KMS-11 (cell line): ENCODE results near the gene MYEOV.

Experiments
- H2AFZ ChIP-seq: fragments of 200-600 bp; sonication (generic); 2 replicates; pipeline ENCODE4 v1.6.1; 2016; ENCODE audit warnings: antibody characterized with exemption, mixed run types, low read depth
- H3K27ac ChIP-seq: fragments of 200-600 bp; sonication (generic); 2 replicates; pipeline ENCODE4 v1.6.1; 2016; ENCODE audit warnings: mild to moderate bottlenecking, mixed run types
- H3K27me3 ChIP-seq: fragments of 200-600 bp; sonication (generic); 2 replicates; pipeline ENCODE4 v1.6.1; 2017; ENCODE audit warnings: mild to moderate bottlenecking, low read depth, mixed run types, moderate library complexity; ENCODE audit not compliant: insufficient read depth
- H3K36me3 ChIP-seq: fragments of 200-600 bp; sonication (generic); 2 replicates; pipeline ENCODE4 v1.6.1; 2017; ENCODE audit warnings: mild to moderate bottlenecking, mixed run types; ENCODE audit not compliant: insufficient read depth
- H3K4me1 ChIP-seq: fragments of 200-600 bp; sonication (generic); 2 replicates; pipeline ENCODE4 v1.6.1; 2016; ENCODE audit warnings: mild to moderate bottlenecking, low read depth, mixed run types; ENCODE audit not compliant: poor library complexity, severe bottlenecking
- H3K4me2 ChIP-seq: fragments of 200-600 bp; sonication (generic); 2 replicates; pipeline ENCODE4 v1.7.0; 2016; ENCODE audit warnings: mild to moderate bottlenecking, mixed run types
- H3K4me3 ChIP-seq: fragments of 200-600 bp; sonication (generic); IDR thresholded peaks from 2 replicates; pipeline ENCODE4 v1.6.1; 2017; ENCODE audit warnings: low read depth, low read length, mixed read lengths; ENCODE audit not compliant: insufficient read depth
- H3K79me2 ChIP-seq: fragments of 200-600 bp; sonication (generic); 2 replicates; pipeline ENCODE4 v1.6.1; 2016; ENCODE audit warnings: low read depth, mixed run types; ENCODE audit not compliant: insufficient read depth
- H3K9ac ChIP-seq: fragments of 200-600 bp; sonication (generic); 2 replicates; pipeline ENCODE4 v1.6.1; 2016; ENCODE audit warnings: mild to moderate bottlenecking, mixed run types
- H4K20me1 ChIP-seq: fragments of 200-600 bp; sonication (generic); 2 replicates; pipeline ENCODE4 v1.6.1; 2016; ENCODE audit warnings: mild to moderate bottlenecking, mixed run types; ENCODE audit not compliant: insufficient read depth
- CTCF ChIP-seq: fragments of 200-600 bp; sonication (generic); conservative IDR thresholded peaks from 2 replicates; pipeline ENCODE4 v1.6.1; 2017; ENCODE audit warnings: low read depth, mild to moderate bottlenecking, antibody characterized with exemption, low read length, moderate library complexity, mixed read lengths

MYEOV gene

GRCh38 chr11:69263736-69264052 is 30.3 kb upstream of the MYEOV start:
- H3K79me2 ChIP-seq: no peaks in the 10 kb centered on the region
- no peaks in the 10 kb centered on the region for H4K20me1 ChIP-seq
- H3K36me3 ChIP-seq: no peaks in the 10 kb centered on the region
- H2AFZ ChIP-seq: no peak overlapping the region
- no peak for TF ChIP-seq CTCF
- no peak overlapping the region for H3K9ac ChIP-seq
- H3K4me3 ChIP-seq: no peak overlapping the region
- no peak overlapping the region for H3K4me2 ChIP-seq
- H3K27ac ChIP-seq: no peak overlapping the region
- H3K27me3 ChIP-seq: peaks cover 18% of the 10 kb centered on the region; the same call in 1 of the 2 replicates
- H3K4me1 ChIP-seq: no peaks in the 10 kb centered on the region

- H3K79me2 ChIP-seq: no peaks in the 10 kb centered on the region
- TF ChIP-seq CTCF: no peak
- no peak overlapping the region for H3K27ac ChIP-seq
- no peak overlapping the region for H2AFZ ChIP-seq
- no peak overlapping the region for H3K4me2 ChIP-seq
- H3K4me3 ChIP-seq: no peak overlapping the region
- H3K9ac ChIP-seq: no peak overlapping the region
- H4K20me1 ChIP-seq: no peaks in the 10 kb centered on the region
- peaks cover 18% of the 10 kb centered on the region; the same call in 1 of the 2 replicates for H3K27me3 ChIP-seq
- no peaks in the 10 kb centered on the region for H3K36me3 ChIP-seq
- no peaks in the 10 kb centered on the region for H3K4me1 ChIP-seq
These were observed 29.5 kb upstream of the MYEOV start for GRCh38 chr11:69264486-69264885.

- no peak overlapping the region for H2AFZ ChIP-seq
- H3K4me2 ChIP-seq: no peak overlapping the region
- TF ChIP-seq CTCF: no peak
- H3K27me3 ChIP-seq: peaks cover 18% of the 10 kb centered on the region; the same call in 1 of the 2 replicates
- no peak overlapping the region for H3K9ac ChIP-seq
- H3K79me2 ChIP-seq: no peaks in the 10 kb centered on the region
- no peaks in the 10 kb centered on the region for H3K36me3 ChIP-seq
- H4K20me1 ChIP-seq: no peaks in the 10 kb centered on the region
- no peak overlapping the region for H3K27ac ChIP-seq
- no peak overlapping the region for H3K4me3 ChIP-seq
- H3K4me1 ChIP-seq: no peaks in the 10 kb centered on the region
These were observed 28.7 kb upstream of the MYEOV start for GRCh38 chr11:69265210-69265609.

GRCh38 chr11:69265911-69266510 is 27.9 kb upstream of the MYEOV start:
- no peak for TF ChIP-seq CTCF

More at GRCh38 chr11:69265911-69266510, 27.9 kb upstream of the MYEOV start:
- H3K27me3 ChIP-seq: peaks cover 12% of the 10 kb centered on the region; the same call in 1 of the 2 replicates
- no peak overlapping the region for H3K9ac ChIP-seq
- no peaks in the 10 kb centered on the region for H3K4me1 ChIP-seq
- no peaks in the 10 kb centered on the region for H3K36me3 ChIP-seq
- H3K4me3 ChIP-seq: no peak overlapping the region
- no peaks in the 10 kb centered on the region for H3K79me2 ChIP-seq
- H4K20me1 ChIP-seq: no peaks in the 10 kb centered on the region
- H3K4me2 ChIP-seq: no peak overlapping the region
- no peak overlapping the region for H2AFZ ChIP-seq
- H3K27ac ChIP-seq: no peak overlapping the region
